C4-2B (cell line): ENCODE data around the gene KRT7.

Experiments used
- ZFX ChIP-seq: fragments of 450-650 bp; IDR thresholded peaks from 2 replicates; pipeline ENCODE4 v1.6.1; 2017
- TF ChIP-seq, protein P1 (sequence below): fragments of 450-650 bp; conservative IDR thresholded peaks from 2 replicates; pipeline ENCODE4 v1.5.1; 2017; ENCODE audit warnings: mild to moderate bottlenecking

DNA sequence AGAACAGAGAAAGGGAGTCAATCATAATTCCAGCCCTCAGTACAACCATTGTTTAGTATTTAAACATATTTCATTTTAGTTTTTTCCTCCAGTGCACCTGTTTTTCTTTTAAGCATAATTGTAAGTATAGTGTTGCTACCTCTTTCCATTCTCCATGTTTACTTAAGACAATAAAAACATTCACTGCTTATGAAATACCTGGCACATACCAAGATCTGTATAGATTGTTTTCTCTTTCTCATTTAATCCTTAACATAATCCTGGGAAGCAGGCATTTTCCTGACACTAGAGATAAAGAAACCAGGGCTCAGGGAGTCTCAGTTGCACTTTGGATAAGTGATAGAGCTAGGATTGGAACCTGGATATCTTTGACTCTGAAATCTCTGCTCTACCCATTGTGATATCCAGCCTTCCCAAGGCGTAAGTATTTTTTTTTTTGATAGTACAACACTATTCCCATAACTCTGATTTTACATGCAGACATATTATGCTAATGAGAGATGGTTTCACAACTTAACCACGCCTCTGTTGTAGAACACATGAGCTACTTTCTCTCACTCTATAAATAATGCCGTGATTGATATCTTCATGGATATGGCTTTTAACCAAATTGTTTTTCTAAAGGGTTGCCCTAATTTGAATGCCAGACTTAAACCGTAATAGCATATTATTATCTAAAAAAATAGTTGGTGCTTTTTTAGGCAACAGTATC lies 11.8 kb upstream of the KRT7 start:
- TF ChIP-seq, protein P1, sequence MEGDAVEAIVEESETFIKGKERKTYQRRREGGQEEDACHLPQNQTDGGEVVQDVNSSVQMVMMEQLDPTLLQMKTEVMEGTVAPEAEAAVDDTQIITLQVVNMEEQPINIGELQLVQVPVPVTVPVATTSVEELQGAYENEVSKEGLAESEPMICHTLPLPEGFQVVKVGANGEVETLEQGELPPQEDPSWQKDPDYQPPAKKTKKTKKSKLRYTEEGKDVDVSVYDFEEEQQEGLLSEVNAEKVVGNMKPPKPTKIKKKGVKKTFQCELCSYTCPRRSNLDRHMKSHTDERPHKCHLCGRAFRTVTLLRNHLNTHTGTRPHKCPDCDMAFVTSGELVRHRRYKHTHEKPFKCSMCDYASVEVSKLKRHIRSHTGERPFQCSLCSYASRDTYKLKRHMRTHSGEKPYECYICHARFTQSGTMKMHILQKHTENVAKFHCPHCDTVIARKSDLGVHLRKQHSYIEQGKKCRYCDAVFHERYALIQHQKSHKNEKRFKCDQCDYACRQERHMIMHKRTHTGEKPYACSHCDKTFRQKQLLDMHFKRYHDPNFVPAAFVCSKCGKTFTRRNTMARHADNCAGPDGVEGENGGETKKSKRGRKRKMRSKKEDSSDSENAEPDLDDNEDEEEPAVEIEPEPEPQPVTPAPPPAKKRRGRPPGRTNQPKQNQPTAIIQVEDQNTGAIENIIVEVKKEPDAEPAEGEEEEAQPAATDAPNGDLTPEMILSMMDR, result no peak
- TF ChIP-seq ZFX, result no peak
